Breast epithelium (tissue), 3 donors: ENCODE data around the gene SNCB.

Source experiments
- CTCF ChIP-seq, 3 donors: fragments of 450-650 bp; IDR thresholded peaks; one replicate each; pipeline ENCODE4 v1.5.1; 2016 to 2017; ENCODE audit warnings: antibody characterized with exemption in 3 of 3, mild to moderate bottlenecking in 3 of 3, moderate library complexity in 3 of 3
- POLR2A ChIP-seq: fragments of 450-650 bp; IDR thresholded peaks from one replicate; pipeline ENCODE4 v1.6.1; 2016; ENCODE audit warnings: antibody characterized with exemption, mild to moderate bottlenecking, moderate library complexity
- POLR2AphosphoS5 ChIP-seq, 3 donors: sonication (generic); formaldehyde crosslinking; IDR thresholded peaks; one replicate each; pipeline ENCODE4 v1.6.1; 2017; ENCODE audit warnings: antibody characterized with exemption in 3 of 3

- no peak for TF ChIP-seq CTCF (IDR thresholded peaks at IDR 0.05)
- TF ChIP-seq POLR2A: no peak
- TF ChIP-seq POLR2AphosphoS5 (IDR thresholded peaks at IDR 0.05): no peak
Measured at GRCh38 chr5:176654856-176655255, 24.5 kb upstream of the SNCB start.
